Activated T-helper 17 cell treated with anti-CD3 and anti-CD28 coated beads, Interleukin-2, amount 50 U/mL, for 72 hours (primary cell): ENCODE results near the gene COL13A1. TPM values are rescaled to one million over a fixed set of nuclear protein-coding genes. Genes with fewer than 3 reads are reported as not detected.

Experiments
- ATAC-seq: fragments of 150-1000 bp; cut with Tn5 transposase; replicated peaks from 2 replicates; pipeline ENCODE4 v1.10.0; 2021; ENCODE audit warnings: mild to moderate bottlenecking, moderate library complexity
- H3K27ac Mint-ChIP-seq: one replicate; pipeline ENCODE4 v1.8.0; 2022; ENCODE audit warnings: mixed read lengths
- H3K27me3 Mint-ChIP-seq: one replicate; pipeline ENCODE4 v1.8.0; 2022; ENCODE audit warnings: mixed read lengths
- H3K36me3 Mint-ChIP-seq: one replicate; pipeline ENCODE4 v1.8.0; 2022; ENCODE audit warnings: low read depth, mild to moderate bottlenecking, mixed read lengths
- H3K4me1 Mint-ChIP-seq: one replicate; pipeline ENCODE4 v1.8.0; 2022; ENCODE audit warnings: mixed read lengths
- H3K4me3 Mint-ChIP-seq: one replicate; pipeline ENCODE4 v1.8.0; 2022; ENCODE audit warnings: mild to moderate bottlenecking, mixed read lengths
- H3K9me3 Mint-ChIP-seq: one replicate; pipeline ENCODE4 v1.8.0; 2022; ENCODE audit warnings: mixed read lengths
- total RNA-seq, 2 donors: library from RNA; stranded (reverse); gene quantifications; one replicate each; pipeline ENCODE4 v1.2.3, GENCODE V29; 2022

COL13A1 gene
- total RNA-seq, 2 donors from 2014 or later: not detected

DNA sequence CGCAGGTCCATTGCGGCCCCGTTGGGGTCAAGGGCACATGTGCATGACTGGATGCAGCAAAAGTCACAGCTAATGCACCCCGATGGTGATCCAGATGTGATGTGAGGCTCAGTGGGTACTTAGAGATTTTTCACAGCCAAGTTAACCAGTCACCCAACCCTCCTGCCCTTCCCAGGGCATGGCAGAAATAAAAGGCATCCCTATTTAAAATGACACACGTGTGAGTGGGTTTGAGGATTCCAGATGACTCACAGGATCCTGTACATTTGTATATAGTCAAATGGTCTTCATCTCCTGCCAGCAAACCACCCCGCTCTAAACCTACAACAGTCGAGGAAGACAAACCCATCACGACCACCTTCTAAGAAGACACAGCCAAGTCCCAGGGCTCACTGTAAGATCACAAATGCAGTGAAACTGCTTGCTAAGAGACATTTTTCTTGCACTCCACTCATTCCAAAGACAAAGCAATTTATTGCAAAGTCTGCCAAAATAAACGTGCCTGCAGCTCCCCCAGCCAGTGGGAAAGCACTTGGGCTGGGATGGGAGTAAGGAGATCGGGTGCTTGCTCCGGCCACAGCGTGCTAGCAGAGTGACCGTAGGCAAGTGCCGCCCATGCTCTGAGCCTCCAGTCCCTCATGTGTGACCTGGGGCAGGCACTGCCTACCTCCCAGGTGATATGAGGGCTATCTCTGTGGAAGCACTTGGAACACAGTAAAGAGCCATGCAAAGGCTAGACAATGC is 164.4 kb downstream of the COL13A1 start:
- Mint-ChIP-seq H3K36me3 (no peaks in the 10 kb centered on the region), H3K27ac (no peak overlapping the region), H3K4me3 (no peak overlapping the region), H3K27me3 (peaks cover 37% of the 10 kb centered on the region), H3K4me1 (no peaks in the 10 kb centered on the region), H3K9me3 (no peaks in the 10 kb centered on the region)
- ATAC-seq: no peak

DNA sequence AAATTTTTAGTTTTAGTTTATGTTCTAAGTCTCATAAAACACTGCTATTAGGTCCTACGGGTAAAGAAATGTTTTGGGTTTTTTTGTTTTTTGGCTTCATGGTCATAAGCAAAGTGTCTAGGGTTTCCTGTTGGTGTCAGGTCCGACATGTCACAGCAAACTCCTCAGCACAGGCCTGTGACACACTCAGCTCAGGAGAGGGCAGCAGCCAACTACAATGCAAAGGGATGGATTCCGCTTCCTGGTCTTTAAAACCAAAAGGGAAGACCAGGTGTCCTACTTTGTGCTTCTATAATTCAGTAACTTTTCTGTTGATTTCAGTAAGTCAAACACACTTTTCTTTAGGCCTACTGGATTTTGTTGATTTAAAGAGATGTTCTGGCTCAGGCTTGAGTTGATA is 167.1 kb downstream of the COL13A1 start:
- no peak for ATAC-seq
- peaks cover 31% of the 10 kb centered on the region for H3K27me3 Mint-ChIP-seq

DNA sequence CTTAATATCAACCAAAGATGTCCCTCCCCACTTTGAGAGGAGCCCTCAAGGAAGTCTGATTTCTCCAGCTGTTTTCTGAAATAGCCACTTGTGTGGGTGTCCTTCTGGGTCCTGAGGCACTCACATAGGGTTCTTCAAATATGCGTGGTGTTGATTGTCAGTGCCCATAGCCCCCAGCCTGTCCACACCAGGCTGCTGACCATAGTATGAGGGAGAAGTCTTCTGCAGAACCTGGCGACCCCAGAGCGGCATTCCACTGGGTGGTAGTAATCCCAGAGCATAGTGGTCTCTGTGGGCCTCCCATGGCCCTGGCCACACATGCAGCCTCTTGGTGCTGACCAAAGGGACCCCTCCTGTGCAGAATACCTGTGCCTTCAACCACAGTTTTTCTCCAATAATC is 168.3 kb downstream of the COL13A1 start:
- Mint-ChIP-seq H3K27ac (no peak overlapping the region), H3K27me3 (peaks cover 40% of the 10 kb centered on the region), H3K9me3 (no peaks in the 10 kb centered on the region), H3K4me1 (no peaks in the 10 kb centered on the region), H3K36me3 (no peaks in the 10 kb centered on the region), H3K4me3 (no peak overlapping the region)
- no peak for ATAC-seq

More for the DNA sequence above, 167.1 kb downstream of the COL13A1 start:
- H3K27ac Mint-ChIP-seq: no peak overlapping the region
- H3K36me3 Mint-ChIP-seq: no peaks in the 10 kb centered on the region
- H3K4me1 Mint-ChIP-seq: no peaks in the 10 kb centered on the region
- H3K4me3 Mint-ChIP-seq: no peak overlapping the region
- no peaks in the 10 kb centered on the region for H3K9me3 Mint-ChIP-seq

DNA sequence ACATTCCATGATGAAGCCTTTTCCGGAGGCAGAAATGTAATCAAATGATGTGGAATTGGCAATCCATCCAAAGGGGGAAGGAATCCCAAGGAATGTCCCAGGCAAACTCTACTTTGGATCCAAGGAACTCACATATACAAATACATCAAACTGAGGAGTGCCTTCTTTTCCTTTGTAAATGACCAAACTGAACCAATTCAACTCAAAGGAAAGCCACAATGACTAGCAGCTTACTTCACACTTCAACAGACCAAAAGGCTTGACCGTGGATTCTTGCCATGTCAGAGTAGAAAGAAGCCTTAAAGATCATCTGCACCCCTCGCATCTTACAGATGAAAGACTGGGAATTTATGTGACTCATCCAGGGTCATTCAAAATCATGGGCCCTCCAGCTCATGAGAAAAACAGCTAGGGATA is 171.3 kb downstream of the COL13A1 start:
- no peak for ATAC-seq
- Mint-ChIP-seq H3K27me3 (peaks cover 35% of the 10 kb centered on the region), H3K9me3 (no peaks in the 10 kb centered on the region), H3K27ac (no peak overlapping the region), H3K4me1 (peaks cover 7% of the 10 kb centered on the region), H3K36me3 (no peaks in the 10 kb centered on the region), H3K4me3 (no peak overlapping the region)

DNA sequence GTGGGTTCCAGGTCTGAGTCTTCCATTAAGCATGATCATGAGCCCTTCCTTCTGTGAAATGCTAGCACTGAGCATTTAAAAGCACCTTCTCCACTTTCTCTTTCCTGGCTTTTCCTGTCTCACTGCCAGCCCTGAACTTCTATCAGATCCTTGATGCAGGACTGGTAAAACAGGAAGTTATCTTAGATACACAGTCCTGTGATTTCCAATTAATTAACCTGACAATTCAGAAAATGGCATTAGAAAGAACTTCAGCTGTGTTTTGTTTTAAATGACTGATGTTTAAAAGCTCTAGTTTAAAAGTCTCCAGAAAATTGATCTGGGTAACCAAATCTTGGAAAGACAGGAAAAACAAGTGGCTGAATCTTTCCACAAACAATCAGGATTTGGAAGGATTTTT is 172.0 kb downstream of the COL13A1 start:
- H3K27me3 Mint-ChIP-seq: peaks cover 33% of the 10 kb centered on the region
- H3K9me3 Mint-ChIP-seq: peaks cover 4% of the 10 kb centered on the region
- peaks cover 7% of the 10 kb centered on the region for H3K4me1 Mint-ChIP-seq
- no peaks in the 10 kb centered on the region for H3K36me3 Mint-ChIP-seq
- ATAC-seq: no peak
- no peak overlapping the region for H3K27ac Mint-ChIP-seq
- no peak overlapping the region for H3K4me3 Mint-ChIP-seq

DNA sequence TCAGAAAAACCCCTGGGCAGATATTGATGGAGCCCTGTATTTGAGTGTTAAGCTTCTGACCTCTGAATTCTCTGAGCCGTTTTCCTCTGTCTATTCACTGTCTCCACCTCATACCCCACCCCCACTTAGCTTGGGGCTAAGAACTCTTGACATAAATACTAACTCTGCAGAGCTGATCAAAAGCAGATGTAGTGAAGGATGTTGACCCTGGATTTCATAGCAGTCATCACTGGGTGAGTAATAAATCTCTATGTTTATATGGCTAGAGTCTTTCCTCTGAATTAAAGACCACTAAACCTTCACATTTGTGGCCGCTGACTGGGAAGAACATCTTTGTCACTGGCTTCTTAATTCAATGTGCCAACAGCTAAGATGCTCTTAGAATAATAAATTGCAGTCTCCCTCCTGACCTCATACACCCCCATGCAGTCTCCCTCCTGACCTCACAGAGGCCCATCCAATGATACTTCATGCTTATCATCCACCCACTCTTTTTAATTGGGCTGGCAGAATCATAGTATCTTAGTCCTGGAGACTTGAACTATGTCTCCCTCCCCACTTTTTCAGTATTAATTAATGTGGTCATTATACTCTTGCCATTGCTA is 172.9 kb downstream of the COL13A1 start:
- H3K9me3 Mint-ChIP-seq: peaks cover 4% of the 10 kb centered on the region

DNA sequence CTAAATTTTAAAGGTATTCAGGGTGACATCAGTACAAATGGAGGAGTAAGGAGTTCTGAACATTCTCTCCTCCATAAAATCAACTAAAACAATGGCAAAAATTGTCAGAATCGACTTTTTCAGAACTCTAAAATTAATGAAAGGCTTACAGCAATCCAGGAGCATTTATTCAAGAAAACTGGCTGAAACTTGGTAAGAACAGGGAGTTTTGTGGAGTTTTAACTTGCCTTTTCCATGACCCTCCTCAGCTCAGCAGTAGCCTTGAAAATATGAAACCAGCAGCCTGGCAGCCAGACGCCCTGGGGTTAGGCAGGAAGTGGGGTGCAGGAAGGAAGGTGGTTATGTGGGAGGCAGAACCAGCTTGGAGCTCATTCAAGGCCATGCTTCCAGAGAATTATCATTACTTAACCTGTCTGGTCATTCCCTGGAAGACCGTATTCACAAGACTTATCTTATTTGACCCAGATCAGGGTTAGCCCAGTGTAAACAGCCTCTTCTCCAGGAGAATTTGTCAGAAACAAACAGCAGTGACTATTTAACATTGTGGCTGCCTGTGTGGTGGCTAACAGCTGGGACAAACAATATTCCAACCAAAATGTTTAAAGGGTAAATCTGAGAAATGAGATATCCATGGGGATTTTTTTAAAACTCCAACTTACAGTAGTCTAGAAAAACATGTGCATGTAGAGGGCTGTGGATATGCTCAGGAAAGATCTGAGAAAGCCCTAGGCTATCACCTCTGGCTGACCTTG is 175.3 kb downstream of the COL13A1 start:
- no peaks in the 10 kb centered on the region for H3K36me3 Mint-ChIP-seq
- peaks cover 7% of the 10 kb centered on the region for H3K4me1 Mint-ChIP-seq
- H3K9me3 Mint-ChIP-seq: peaks cover 20% of the 10 kb centered on the region
- H3K4me3 Mint-ChIP-seq: no peak overlapping the region
- no peak overlapping the region for H3K27ac Mint-ChIP-seq
- no peak for ATAC-seq
- H3K27me3 Mint-ChIP-seq: peaks cover 40% of the 10 kb centered on the region

More for the DNA sequence above, 172.9 kb downstream of the COL13A1 start:
- Mint-ChIP-seq H3K27ac (no peak overlapping the region), H3K4me1 (peaks cover 7% of the 10 kb centered on the region), H3K36me3 (no peaks in the 10 kb centered on the region), H3K27me3 (peaks cover 33% of the 10 kb centered on the region), H3K4me3 (no peak overlapping the region)
- no peak for ATAC-seq

DNA sequence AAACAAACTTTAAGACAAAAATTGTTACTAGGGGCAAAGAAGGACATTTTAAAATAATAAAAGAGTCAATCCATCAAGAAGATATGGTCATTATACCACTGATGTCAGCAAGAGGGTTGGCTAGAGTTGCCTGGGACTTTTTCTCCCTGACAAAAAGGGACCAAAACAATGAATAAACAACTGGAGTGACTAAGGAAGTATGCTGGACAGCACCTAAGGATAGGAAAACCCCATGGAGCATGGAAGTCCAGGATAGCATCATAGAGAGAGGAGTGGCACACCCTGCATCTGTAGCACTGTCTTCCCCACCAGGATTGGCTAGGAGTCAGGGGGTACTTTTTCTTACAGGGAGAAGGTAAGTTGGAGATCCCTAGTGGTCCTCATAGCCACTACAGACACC is 177.5 kb downstream of the COL13A1 start:
- Mint-ChIP-seq H3K36me3 (no peaks in the 10 kb centered on the region), H3K27me3 (peaks cover 37% of the 10 kb centered on the region), H3K27ac (no peak overlapping the region), H3K9me3 (peaks cover 20% of the 10 kb centered on the region), H3K4me3 (no peak overlapping the region), H3K4me1 (peaks cover 7% of the 10 kb centered on the region)
- ATAC-seq: no peak

DNA sequence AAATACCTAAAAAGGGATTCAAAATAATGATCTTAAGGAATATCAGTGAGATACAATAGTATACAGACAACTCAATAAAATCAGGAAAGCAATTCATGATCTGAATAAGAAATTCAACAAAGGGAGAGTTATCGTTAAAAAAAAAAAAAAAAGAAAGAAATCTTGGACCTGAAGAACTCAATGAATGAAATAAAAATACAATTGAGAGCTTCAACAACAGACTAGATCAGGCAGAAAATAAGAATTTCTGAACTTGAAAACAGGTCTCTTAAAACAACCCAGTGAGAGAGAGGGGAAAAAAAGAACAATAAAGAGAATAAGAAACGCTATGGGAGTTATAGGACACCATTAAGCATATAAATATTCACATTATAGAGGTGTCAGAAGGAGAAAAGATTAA is 179.0 kb downstream of the COL13A1 start:
- Mint-ChIP-seq H3K27ac (no peak overlapping the region), H3K36me3 (no peaks in the 10 kb centered on the region), H3K9me3 (peaks cover 20% of the 10 kb centered on the region), H3K4me3 (no peak overlapping the region), H3K27me3 (peaks cover 24% of the 10 kb centered on the region), H3K4me1 (peaks cover 7% of the 10 kb centered on the region)
- no peak for ATAC-seq

DNA sequence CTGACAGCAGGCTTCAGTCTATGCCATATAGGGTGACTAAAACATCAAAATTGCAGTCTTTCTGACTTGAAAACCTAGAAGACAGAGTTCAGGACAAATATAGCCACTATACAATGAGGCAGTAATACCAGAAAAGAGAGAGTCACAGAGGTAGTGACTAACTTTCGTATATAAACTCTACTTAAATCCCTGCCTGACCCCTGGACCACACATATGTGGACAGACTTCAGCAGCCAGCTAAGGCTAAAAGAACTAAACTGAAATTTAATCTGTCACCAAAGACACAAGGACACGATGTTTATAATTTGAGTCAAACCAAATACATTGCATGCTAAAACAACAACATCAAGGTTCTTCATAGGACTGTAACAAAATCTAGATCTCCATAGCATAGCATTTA is 186.4 kb downstream of the COL13A1 start:
- no peaks in the 10 kb centered on the region for H3K9me3 Mint-ChIP-seq
- H3K27me3 Mint-ChIP-seq: peaks cover 5% of the 10 kb centered on the region
- H3K4me1 Mint-ChIP-seq: no peaks in the 10 kb centered on the region
- H3K27ac Mint-ChIP-seq: no peak overlapping the region
- no peaks in the 10 kb centered on the region for H3K36me3 Mint-ChIP-seq
- no peak overlapping the region for H3K4me3 Mint-ChIP-seq
- ATAC-seq: no peak

DNA sequence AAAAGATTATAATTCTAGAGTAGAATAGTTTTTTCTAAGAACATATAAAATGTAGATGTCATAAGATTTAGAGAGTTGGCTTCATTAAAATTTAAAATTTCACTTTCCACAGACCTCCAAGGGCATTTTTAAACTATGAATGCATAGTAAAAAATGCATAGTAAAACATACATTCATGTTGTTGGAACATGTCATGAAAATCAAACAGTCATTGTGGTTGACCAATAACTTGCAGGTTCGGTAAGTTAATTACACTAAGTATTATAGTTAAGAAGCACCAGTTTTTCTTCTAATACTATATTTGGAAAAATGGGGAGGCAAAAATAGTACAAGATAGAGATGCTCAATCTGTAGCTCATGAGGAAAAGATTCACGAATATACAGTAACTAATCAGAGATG is 189.4 kb downstream of the COL13A1 start:
- no peak for ATAC-seq
- Mint-ChIP-seq H3K4me3 (no peak overlapping the region), H3K36me3 (no peaks in the 10 kb centered on the region), H3K27me3 (peaks cover 13% of the 10 kb centered on the region), H3K9me3 (peaks cover 3% of the 10 kb centered on the region), H3K27ac (no peak overlapping the region), H3K4me1 (peaks cover 4% of the 10 kb centered on the region)

DNA sequence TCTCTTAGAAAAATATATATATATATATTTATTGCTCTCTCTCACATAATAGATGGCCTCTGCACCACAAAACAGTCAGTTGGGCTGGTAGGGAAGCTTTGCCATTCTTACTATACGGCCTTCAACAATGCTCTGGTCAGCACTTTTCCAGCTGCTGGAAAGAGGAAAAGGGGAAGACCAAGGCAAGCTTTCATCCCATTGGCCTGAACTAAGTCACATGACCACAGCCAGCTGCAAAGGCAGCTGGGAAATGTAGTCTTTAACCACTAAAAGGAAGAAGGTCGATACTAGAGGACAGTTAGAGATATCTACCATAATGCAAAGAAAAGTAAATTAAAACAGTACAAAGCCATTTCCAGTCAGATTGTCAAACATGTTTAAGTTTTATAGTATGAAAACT is 192.6 kb downstream of the COL13A1 start:
- peak; percentile 68 for ATAC-seq
- H3K4me1 Mint-ChIP-seq: peaks cover 4% of the 10 kb centered on the region
- no peaks in the 10 kb centered on the region for H3K36me3 Mint-ChIP-seq
- H3K27me3 Mint-ChIP-seq: peaks cover 10% of the 10 kb centered on the region
- H3K9me3 Mint-ChIP-seq: peaks cover 3% of the 10 kb centered on the region
- H3K27ac Mint-ChIP-seq: no peak overlapping the region
- no peak overlapping the region for H3K4me3 Mint-ChIP-seq

DNA sequence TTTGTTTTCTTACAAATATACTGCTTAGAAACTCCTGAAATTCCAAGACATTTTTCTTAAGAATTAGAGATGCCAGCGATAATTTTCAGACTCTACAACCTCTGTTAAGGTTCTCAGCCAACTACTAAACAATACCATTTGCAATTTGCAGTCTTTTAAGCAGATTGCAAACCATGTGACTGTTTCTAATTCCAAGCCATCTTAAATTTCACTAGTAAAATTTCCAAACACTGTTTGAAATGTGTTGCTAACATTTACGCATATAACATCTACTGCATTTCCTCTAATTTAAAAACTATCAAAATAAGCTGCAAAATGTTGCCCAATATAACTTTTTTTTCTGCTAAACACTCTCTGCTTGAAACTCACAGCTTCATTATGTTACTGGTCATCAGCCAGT is 194.9 kb downstream of the COL13A1 start:
- Mint-ChIP-seq H3K4me1 (peaks cover 4% of the 10 kb centered on the region), H3K36me3 (no peaks in the 10 kb centered on the region), H3K27ac (no peak overlapping the region), H3K4me3 (no peak overlapping the region), H3K27me3 (peaks cover 15% of the 10 kb centered on the region), H3K9me3 (peaks cover 3% of the 10 kb centered on the region)
- no peak for ATAC-seq

DNA sequence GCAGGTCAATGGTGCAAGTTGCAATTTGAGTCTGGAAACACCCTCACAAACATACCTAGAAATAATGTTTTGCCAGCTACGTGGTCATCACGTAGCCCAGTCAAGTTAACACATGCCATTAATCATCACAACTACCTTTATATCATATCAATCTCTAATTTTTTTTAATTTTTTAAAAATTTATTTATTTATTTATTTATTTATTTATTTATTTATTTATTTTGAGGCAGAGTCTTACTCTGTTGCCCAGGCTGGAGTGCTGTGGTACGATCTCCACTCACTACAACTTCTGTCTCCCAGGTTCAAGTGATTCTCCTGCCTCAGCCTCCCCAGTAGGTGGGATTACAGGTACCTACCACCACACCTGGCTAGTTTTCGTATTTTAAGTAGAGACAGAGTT is 198.6 kb downstream of the COL13A1 start:
- no peak overlapping the region for H3K4me3 Mint-ChIP-seq
- peaks cover 17% of the 10 kb centered on the region for H3K27me3 Mint-ChIP-seq
- no peaks in the 10 kb centered on the region for H3K36me3 Mint-ChIP-seq
- no peak overlapping the region for H3K27ac Mint-ChIP-seq
- ATAC-seq: no peak
- no peaks in the 10 kb centered on the region for H3K9me3 Mint-ChIP-seq
- H3K4me1 Mint-ChIP-seq: no peaks in the 10 kb centered on the region
